ENCODE data around the gene UBE3C. TPM values are rescaled to one million over a fixed set of nuclear protein-coding genes. Genes with fewer than 3 reads are reported as not detected.

UBE3C gene
- total RNA-seq, 4 donors from 2014 or later: 70.9 to 107 (median 100) TPM

DNA sequence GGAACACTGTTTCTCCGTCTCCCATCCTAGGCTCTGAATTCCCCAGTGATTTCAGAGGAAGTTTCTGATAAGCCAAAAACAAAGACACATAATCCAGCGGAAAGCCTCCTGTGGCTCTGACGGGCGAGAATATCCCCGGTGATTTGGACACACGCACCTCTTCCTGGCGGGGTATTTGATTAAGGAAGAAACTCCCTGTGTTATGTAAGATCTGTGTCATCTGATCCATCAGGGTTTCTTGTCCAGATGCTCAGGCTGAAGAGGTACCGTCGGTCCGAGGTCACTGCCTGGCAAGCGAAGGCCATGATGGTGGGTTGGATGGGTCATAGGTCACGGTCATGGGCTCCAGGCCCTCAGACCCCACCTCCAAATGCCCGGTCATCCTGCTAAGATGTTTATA is 158.5 kb downstream of the UBE3C start:
- ATAC-seq: no peak
- no peaks in the 10 kb centered on the region for H3K36me3 ChIP-seq
- H3K27me3 ChIP-seq: peaks cover 21% of the 10 kb centered on the region
- no peaks in the 10 kb centered on the region for H3K4me1 ChIP-seq
- H3K9me3 ChIP-seq: no peaks in the 10 kb centered on the region
- WGBS, 2 donors (ENCODE audit: low coverage in 1 of 2): 75 to 78% methylated on average over 7 to 13 of the region's 13 CpGs
- TF ChIP-seq EP300 (IDR thresholded peaks at IDR 0.05): no peak
- TF ChIP-seq CTCF (IDR thresholded peaks at IDR 0.05): no peak
- TF ChIP-seq POLR2A (IDR thresholded peaks at IDR 0.05): no peak
- TF ChIP-seq POLR2AphosphoS5 (IDR thresholded peaks at IDR 0.05): no peak
- H3K27ac ChIP-seq: no peak overlapping the region
- no peak overlapping the region for H3K4me3 ChIP-seq

DNA sequence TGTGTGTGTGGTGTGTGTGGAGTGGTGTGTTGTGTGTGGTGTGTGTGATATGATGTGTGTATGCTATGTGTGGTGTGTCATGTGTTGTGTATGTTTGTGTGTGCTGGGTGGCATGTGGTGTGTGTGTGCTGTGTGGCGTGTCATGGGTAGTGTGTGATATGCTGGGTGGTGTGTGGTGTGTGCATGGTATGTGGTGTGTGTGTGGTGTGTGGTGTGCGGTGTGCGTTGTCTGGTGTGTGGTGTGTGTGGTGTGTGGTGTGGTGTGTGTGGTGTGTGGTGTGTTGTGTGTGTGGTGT is 160.5 kb downstream of the UBE3C start:
- no peak for ATAC-seq
- Histone ChIP-seq H3K27ac (no peak overlapping the region), H3K4me1 (no peaks in the 10 kb centered on the region), H3K9me3 (no peaks in the 10 kb centered on the region), H3K27me3 (peaks cover 21% of the 10 kb centered on the region), H3K4me3 (no peak overlapping the region), H3K36me3 (no peaks in the 10 kb centered on the region)
- TF ChIP-seq POLR2AphosphoS5 (IDR thresholded peaks at IDR 0.05) (no peak), CTCF (IDR thresholded peaks at IDR 0.05) (no peak), EP300 (IDR thresholded peaks at IDR 0.05) (no peak), POLR2A (IDR thresholded peaks at IDR 0.05) (no peak)
- 100% methylated on average over 3 of the region's 3 CpGs; no CpG with 5 or more reads in 1 of the 2 donors for whole genome bisulfite sequencing, 2 donors (ENCODE audit: low coverage in 1 of 2)

DNA sequence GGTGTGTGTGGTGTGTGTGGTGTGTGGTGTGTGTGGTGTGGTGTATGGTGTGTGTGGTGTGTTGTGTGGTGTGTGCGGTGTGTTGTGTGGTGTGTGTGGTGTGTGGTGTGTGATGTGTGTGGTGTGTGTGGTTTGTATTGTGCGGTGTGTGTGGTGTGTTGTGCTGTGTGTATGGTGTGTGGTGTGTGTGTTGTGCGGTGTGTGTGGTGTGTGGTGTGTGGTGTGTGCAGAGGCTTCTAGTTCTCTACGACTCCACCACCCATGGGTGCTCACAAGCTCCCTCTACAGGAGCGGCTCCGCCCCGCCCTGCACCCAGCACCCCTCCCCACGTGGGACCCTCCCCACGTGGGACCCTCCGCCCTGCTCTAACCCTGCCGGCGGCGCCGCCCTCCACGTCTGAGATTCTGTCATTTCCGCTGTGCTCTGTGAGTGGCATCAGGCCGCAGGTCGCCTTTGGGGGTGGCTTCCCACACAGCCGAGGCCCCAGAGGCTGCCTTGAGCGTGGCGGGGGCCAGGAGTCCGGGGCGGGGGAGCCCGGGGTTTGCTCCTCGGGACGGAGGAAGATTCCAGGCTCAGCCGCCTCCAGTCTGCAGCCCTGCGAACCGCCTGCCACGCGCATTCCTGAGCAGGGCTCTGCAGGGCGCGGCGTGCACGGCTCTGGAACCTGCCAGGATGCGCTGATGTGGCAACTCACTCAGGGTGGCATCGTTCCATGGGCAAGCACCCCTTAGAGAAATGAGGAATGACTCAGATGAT is 161.1 kb downstream of the UBE3C start:
- no peak for TF ChIP-seq POLR2AphosphoS5 (IDR thresholded peaks at IDR 0.05)
- TF ChIP-seq EP300 (IDR thresholded peaks at IDR 0.05): no peak
- no peak for TF ChIP-seq CTCF (IDR thresholded peaks at IDR 0.05)
- TF ChIP-seq POLR2A (IDR thresholded peaks at IDR 0.05): no peak
- Histone ChIP-seq H3K36me3 (no peaks in the 10 kb centered on the region), H3K27ac (no peak overlapping the region), H3K4me3 (no peak overlapping the region), H3K4me1 (no peaks in the 10 kb centered on the region), H3K27me3 (peaks cover 19% of the 10 kb centered on the region), H3K9me3 (no peaks in the 10 kb centered on the region)
- 92 to 100% methylated on average over 1 to 2 of the region's 37 CpGs for WGBS, 2 donors (ENCODE audit: low coverage in 1 of 2)
- no peak for ATAC-seq

- H3K9me3 ChIP-seq: no peaks in the 10 kb centered on the region
- 67 to 70% methylated on average over 2 of the region's 29 CpGs for WGBS, 2 donors (ENCODE audit: low coverage in 1 of 2)
- TF ChIP-seq POLR2A (IDR thresholded peaks at IDR 0.05): no peak
- no peak for TF ChIP-seq CTCF (IDR thresholded peaks at IDR 0.05)
- TF ChIP-seq EP300 (IDR thresholded peaks at IDR 0.05): no peak
- no peak for TF ChIP-seq POLR2AphosphoS5 (IDR thresholded peaks at IDR 0.05)
- no peak for ATAC-seq
- H3K4me1 ChIP-seq: no peaks in the 10 kb centered on the region
- H3K36me3 ChIP-seq: no peaks in the 10 kb centered on the region
- H3K27me3 ChIP-seq: peaks cover 13% of the 10 kb centered on the region
- no peak overlapping the region for H3K4me3 ChIP-seq
- no peak overlapping the region for H3K27ac ChIP-seq
These were observed 161.7 kb downstream of the UBE3C start for GRCh38 chr7:157300369-157300825.

DNA sequence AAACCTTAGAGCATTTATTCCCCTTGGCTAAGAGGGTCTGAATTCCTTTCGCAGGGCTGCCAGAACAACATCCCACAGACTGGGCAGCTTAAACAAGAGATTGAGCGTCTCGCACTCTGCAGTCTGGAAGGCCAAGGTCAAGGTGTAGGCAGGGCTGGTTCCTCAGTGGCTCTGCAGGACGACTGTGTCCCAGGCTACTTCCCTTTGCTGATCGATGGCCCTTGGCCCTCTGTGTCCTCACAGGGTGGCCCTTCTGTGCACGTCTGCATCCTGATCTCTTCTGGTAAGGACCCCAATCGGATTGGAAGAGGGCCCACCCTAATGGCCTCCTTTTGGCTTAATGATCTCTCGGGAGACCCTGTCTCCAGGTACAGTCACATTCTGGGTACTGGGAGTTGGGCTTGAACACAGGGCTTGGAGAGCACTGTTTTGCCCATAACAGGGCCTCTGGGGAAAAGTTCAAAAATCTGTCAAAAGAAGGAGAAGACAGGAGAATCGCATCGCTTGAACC is 162.9 kb downstream of the UBE3C start:
- 71 to 82% methylated on average over 2 to 3 of the region's 10 CpGs for WGBS, 2 donors (ENCODE audit: low coverage in 1 of 2)
- no peak overlapping the region for H3K4me3 ChIP-seq
- no peaks in the 10 kb centered on the region for H3K4me1 ChIP-seq
- peaks cover 12% of the 10 kb centered on the region for H3K27me3 ChIP-seq
- no peak for TF ChIP-seq EP300 (IDR thresholded peaks at IDR 0.05)
- TF ChIP-seq POLR2A (IDR thresholded peaks at IDR 0.05): no peak
- TF ChIP-seq POLR2AphosphoS5 (IDR thresholded peaks at IDR 0.05): no peak
- TF ChIP-seq CTCF (IDR thresholded peaks at IDR 0.05): no peak
- no peaks in the 10 kb centered on the region for H3K9me3 ChIP-seq
- H3K36me3 ChIP-seq: no peaks in the 10 kb centered on the region
- H3K27ac ChIP-seq: no peak overlapping the region
- no peak for ATAC-seq

Data from gastroesophageal sphincter (tissue), 4 donors.